Fibroblast of villous mesenchyme (primary cell): ENCODE results near the gene GAREM2. TPM values are rescaled to one million over a fixed set of nuclear protein-coding genes. Genes with fewer than 3 reads are reported as not detected.

Source experiments
- DNase-seq: peaks from one replicate; pipeline ENCODE4 v3.0.0-alpha.2; 2010; ENCODE audit warnings: low read depth
- H3K4me3 ChIP-seq: 2 replicates; pipeline ENCODE4 v1.5.1; 2011; ENCODE audit warnings: low read depth, mild to moderate bottlenecking, low read length
- total RNA-seq: library from RNA; depleted of rRNA; stranded (reverse); fragments of >200 nt; gene quantifications from 2 replicates; pipeline ENCODE4 v1.2.3, GENCODE V29; 2012
- TF ChIP-seq, protein P1 (sequence below): IDR thresholded peaks from 2 replicates; pipeline ENCODE4 v1.5.1; 2012; ENCODE audit warnings: low read depth, mild to moderate bottlenecking, low read length; ENCODE audit not compliant: insufficient read depth

Gene GAREM2
- total RNA-seq, 1 donor, result 2.2 TPM

DNA sequence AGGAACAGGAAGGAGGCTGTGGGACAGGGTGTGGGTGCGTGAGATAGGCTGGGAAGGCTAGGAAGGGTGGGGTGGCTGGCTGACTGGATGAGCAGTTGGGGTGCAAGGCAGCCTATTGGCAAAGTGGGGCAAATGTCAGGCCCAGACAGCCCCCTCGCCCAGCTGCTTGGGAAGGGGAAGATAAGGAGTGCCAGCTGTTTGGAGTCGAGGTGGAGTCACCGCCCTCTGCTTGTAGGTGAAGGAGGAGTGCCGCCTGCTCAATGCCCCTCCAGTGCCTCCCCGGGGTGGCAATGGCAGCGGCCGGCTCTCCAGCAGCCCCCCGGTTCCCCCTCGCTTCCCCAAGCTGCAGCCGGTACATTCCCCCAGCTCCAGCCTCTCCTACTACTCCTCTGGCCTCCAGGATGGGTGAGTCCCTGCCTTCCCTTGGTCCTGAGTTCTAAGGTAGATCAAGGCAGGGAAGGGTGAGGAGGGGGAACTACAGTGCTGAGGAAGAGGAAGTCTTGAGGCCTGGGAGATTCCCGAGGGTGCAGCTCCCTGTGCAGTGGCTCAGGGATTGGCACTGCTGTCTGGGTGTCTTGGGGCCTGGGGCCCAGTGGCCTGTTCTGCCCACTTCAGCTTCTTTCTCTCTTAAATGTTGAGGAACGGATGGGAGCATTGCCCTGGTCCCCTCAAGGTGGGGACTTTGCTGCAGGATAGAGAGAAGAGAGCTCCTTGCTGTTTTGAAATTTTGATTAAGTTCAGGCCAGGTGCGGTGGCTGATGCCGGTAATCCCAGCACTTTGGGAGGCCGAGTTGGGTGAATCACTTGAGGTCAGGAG, 13.3 kb downstream of the GAREM2 start:
- peak overlapping the region; percentile 69 for H3K4me3 ChIP-seq
- TF ChIP-seq, protein P1, sequence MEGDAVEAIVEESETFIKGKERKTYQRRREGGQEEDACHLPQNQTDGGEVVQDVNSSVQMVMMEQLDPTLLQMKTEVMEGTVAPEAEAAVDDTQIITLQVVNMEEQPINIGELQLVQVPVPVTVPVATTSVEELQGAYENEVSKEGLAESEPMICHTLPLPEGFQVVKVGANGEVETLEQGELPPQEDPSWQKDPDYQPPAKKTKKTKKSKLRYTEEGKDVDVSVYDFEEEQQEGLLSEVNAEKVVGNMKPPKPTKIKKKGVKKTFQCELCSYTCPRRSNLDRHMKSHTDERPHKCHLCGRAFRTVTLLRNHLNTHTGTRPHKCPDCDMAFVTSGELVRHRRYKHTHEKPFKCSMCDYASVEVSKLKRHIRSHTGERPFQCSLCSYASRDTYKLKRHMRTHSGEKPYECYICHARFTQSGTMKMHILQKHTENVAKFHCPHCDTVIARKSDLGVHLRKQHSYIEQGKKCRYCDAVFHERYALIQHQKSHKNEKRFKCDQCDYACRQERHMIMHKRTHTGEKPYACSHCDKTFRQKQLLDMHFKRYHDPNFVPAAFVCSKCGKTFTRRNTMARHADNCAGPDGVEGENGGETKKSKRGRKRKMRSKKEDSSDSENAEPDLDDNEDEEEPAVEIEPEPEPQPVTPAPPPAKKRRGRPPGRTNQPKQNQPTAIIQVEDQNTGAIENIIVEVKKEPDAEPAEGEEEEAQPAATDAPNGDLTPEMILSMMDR, result no peak
- no peak for DNase-seq

DNA sequence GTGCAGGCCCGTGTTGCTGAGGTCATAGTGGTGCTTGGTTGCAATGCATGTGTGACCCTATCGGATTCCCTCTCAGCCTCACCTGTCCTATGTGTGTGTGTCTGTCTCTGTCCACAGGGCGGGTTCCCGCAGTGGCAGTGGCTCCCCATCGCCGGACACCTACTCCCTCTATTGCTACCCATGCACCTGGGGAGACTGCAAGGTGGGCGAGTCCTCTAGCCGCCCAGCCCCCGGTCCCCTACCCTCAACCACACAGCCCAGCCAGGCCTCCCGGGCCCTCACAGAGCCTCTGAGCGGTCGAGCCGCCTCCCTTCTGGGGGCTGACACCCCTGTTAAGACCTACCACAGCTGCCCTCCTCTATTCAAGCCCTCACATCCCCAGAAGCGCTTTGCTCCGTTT, 14.2 kb downstream of the GAREM2 start:
- DNase-seq, result no peak
- TF ChIP-seq, protein P1, result no peak

DNA sequence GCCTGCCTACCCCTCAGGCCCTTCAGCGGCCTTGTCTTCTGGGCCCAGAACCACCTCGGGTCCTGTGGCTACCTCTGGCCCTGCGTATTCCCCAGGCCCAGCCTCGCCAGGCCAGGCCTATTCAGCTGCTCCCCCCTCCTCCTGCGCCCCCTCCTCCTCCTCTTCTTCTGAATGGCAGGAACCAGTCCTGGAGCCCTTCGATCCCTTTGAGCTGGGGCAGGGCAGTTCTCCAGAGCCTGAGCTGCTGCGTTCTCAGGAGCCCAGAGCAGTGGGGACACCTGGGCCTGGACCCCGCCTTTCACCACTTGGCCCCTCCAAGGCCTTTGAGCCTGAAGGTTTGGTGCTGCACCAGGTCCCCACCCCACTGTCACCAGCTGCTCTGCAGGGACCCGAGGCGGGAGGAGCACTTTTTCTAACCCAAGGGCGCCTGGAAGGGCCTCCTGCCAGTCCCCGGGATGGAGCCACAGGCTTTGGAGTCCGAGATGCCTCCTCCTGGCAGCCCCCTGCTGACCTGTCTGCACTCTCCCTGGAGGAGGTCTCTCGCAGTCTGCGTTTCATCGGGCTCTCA, 14.7 kb downstream of the GAREM2 start:
- no peak overlapping the region for H3K4me3 ChIP-seq
- no peak for DNase-seq
- TF ChIP-seq, protein P1, result no peak

More for the DNA sequence above, 14.2 kb downstream of the GAREM2 start:
- no peak overlapping the region for H3K4me3 ChIP-seq

DNA sequence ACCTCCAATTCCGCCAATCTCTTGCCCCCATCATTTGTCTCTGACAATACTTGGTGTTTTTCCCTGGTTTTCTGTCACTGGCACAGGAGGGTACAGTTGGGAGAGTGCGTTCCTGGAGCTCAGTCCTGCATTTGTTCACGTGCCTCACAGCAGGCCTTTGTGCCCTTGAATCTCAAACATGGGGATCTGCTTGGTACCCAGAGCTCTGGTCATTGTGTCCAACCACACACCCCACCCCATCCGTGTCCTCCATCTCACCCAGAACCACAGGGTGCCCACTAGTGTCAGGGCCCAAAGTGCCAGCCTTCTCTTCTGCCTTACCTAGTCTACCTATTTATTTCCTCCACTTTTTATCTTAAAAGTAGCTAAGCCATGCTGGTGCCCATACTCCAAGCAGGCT, 16.2 kb downstream of the GAREM2 start:
- H3K4me3 ChIP-seq, result no peak overlapping the region
- no peak for DNase-seq
- TF ChIP-seq, protein P1, result no peak

DNA sequence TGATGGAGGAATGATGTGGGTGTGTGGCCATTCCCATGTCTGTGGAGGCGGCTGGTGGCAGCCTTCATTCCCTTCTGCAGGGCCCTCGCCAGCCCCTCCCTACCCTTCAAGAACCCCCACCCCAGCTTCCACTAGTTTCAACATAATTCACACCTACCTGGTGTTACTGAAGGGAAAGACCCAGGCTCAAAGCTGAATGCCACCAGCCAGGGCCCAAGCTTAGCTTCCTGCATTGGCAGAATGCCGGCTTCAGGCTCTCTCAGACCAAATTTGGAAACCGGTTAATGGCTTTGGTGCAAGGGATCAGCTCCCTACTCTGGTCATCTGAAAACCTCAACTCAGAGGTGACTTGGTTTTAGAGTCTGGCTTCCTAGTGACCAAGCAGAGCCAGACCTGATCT, 16.9 kb downstream of the GAREM2 start:
- TF ChIP-seq, protein P1, result no peak
- DNase-seq, result no peak
- H3K4me3 ChIP-seq, result no peak overlapping the region

DNA sequence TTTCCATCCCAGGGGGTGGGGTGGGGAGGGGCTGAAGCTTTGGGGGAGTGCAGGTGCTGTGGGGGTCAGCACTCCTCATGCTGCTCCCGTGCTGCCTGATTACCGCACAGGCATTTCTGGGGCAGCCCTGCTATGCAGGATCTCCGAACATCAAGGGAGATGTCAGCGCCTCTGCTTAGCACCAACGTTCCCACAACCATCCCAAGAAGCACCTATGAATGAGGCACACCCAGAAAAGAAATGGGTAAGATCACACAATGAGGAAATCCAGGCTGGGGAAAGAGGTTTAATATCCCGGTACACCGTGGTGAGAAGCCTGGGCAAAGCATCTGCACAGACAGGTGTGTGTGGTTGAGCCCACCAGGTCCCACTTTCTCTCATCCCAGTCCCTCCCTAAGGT, 17.5 kb downstream of the GAREM2 start:
- TF ChIP-seq, protein P1, result no peak
- DNase-seq, result no peak
- no peak overlapping the region for H3K4me3 ChIP-seq
